Gastroesophageal sphincter (tissue), 3 donors: ENCODE results near the gene CCSER2.

Source experiments
- EP300 ChIP-seq: sonication (generic); formaldehyde crosslinking; IDR thresholded peaks from one replicate; pipeline ENCODE4 v1.6.1; 2017; ENCODE audit warnings: antibody characterized with exemption, mild to moderate bottlenecking
- POLR2A ChIP-seq, 2 donors: fragments of 450-650 bp; IDR thresholded peaks; one replicate each; pipeline ENCODE4 v1.6.1; 2017; ENCODE audit warnings: antibody characterized with exemption in 2 of 2, mild to moderate bottlenecking in 2 of 2, moderate library complexity in 1 of 2
- POLR2AphosphoS5 ChIP-seq: sonication (generic); formaldehyde crosslinking; IDR thresholded peaks from one replicate; pipeline ENCODE4 v1.6.1; 2017; ENCODE audit warnings: antibody characterized with exemption
- TF ChIP-seq, protein P1 (sequence below), 4 experiments: fragments of 200-600 bp in 2 of 4; fragments of 450-650 bp in 2 of 4; sonication (generic) in 1 of 4; IDR thresholded peaks; one replicate each; pipeline ENCODE4 v1.5.1; 2017 to 2019; ENCODE audit warnings: antibody characterized with exemption in 4 of 4, mild to moderate bottlenecking in 2 of 4, moderate library complexity in 2 of 4

DNA sequence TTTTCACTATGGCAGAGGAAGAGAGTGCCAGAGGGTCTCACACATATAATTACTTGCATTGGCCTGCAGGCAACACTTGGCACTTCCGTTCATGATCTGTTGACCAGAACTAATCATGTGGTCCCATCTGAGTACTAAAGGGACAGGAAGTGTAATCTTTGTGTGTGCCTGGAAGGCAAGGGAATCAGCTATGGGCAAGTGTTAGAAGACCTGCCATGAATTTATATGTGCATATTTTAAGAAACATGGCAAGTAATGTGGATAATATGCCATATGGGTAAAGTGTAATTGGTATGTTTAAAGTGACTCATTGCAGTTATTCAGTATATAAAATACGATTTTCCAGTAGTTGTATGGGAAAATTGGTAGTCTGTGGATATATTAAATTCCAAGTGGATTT lies 46.1 kb downstream of the CCSER2 start:
- TF ChIP-seq POLR2A (IDR thresholded peaks at IDR 0.05) (no peak), POLR2AphosphoS5 (no peak), EP300 (no peak)
- TF ChIP-seq, protein P1, sequence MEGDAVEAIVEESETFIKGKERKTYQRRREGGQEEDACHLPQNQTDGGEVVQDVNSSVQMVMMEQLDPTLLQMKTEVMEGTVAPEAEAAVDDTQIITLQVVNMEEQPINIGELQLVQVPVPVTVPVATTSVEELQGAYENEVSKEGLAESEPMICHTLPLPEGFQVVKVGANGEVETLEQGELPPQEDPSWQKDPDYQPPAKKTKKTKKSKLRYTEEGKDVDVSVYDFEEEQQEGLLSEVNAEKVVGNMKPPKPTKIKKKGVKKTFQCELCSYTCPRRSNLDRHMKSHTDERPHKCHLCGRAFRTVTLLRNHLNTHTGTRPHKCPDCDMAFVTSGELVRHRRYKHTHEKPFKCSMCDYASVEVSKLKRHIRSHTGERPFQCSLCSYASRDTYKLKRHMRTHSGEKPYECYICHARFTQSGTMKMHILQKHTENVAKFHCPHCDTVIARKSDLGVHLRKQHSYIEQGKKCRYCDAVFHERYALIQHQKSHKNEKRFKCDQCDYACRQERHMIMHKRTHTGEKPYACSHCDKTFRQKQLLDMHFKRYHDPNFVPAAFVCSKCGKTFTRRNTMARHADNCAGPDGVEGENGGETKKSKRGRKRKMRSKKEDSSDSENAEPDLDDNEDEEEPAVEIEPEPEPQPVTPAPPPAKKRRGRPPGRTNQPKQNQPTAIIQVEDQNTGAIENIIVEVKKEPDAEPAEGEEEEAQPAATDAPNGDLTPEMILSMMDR (IDR thresholded peaks at IDR 0.05): no peak
